Measurements from ENCODE around the gene SMIM8. TPM values are rescaled to one million over a fixed set of nuclear protein-coding genes. Genes with fewer than 3 reads are reported as not detected.

The SMIM8 gene
- total and polyA plus RNA-seq, 7 donors: 4.2 to 16.8 (median 6.1) TPM

DNA sequence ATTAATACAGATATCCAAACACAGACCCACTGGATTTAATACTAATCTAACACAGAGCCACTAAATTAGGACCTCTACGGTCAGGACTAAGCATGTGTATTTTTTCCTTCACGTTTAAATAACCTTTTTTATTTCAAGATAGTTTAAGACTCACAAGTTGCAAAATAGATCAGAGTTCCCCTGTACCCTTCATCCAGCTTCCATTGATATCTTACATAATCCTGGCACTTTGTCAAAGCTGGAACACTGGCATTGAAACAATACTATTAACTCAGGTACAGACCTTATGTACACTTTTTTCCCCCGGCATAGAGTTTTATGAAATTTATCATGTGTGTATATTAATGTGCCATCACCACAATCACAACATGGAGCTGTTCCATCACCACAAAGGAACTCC lies 24.3 kb downstream of the SMIM8 start:
- H3K4me1 ChIP-seq: no peaks in the 10 kb centered on the region
- H3K4me3 ChIP-seq: no peak overlapping the region
- no peak for DNase-seq
- no peaks in the 10 kb centered on the region for H3K9me3 ChIP-seq
- H3K27ac ChIP-seq: no peak overlapping the region
- no peaks in the 10 kb centered on the region for H3K27me3 ChIP-seq
- intact Hi-C loops (cut with DNase I): no loop called here
- no peak for TF ChIP-seq POLR2AphosphoS5 (IDR thresholded peaks at IDR 0.05)
- no peak for TF ChIP-seq CTCF (IDR thresholded peaks at IDR 0.05)
- TF ChIP-seq EP300 (IDR thresholded peaks at IDR 0.05): no peak
- no peak for TF ChIP-seq POLR2A (IDR thresholded peaks at IDR 0.05)
- no peaks in the 10 kb centered on the region for H3K36me3 ChIP-seq
- 91 to 97% methylated on average over 3 of the region's 3 CpGs for WGBS, 2 donors

DNA sequence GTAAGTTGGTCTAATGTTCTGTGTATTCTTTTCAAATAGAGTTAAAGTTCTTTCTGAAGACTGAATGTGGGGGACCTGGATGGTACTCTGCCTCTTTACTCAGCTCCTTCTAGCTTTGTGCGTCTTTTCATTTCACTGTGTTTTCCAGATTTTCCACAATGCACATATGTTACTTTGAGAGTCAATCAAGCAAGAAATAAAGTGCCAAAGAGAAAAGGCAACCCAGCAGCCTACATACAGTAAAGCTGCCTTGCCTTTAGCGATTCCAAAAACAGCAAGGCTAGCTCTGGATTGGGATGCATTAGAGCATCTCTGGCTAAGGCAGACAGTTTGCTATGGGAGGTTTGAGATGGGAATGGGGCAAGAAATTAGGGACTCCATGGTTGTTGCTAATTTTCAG lies 27.5 kb downstream of the SMIM8 start:
- Histone ChIP-seq H3K36me3 (no peaks in the 10 kb centered on the region), H3K9me3 (no peaks in the 10 kb centered on the region), H3K27me3 (no peaks in the 10 kb centered on the region), H3K4me1 (no peaks in the 10 kb centered on the region), H3K27ac (no peak overlapping the region), H3K4me3 (no peak overlapping the region)
- WGBS, 2 donors: 96 to 99% methylated on average over 2 of the region's 2 CpGs
- no peak for DNase-seq
- intact Hi-C loops (cut with DNase I): no loop called here
- TF ChIP-seq EP300 (IDR thresholded peaks at IDR 0.05): no peak
- TF ChIP-seq POLR2A (IDR thresholded peaks at IDR 0.05): no peak
- TF ChIP-seq CTCF (IDR thresholded peaks at IDR 0.05): no peak
- no peak for TF ChIP-seq POLR2AphosphoS5 (IDR thresholded peaks at IDR 0.05)

DNA sequence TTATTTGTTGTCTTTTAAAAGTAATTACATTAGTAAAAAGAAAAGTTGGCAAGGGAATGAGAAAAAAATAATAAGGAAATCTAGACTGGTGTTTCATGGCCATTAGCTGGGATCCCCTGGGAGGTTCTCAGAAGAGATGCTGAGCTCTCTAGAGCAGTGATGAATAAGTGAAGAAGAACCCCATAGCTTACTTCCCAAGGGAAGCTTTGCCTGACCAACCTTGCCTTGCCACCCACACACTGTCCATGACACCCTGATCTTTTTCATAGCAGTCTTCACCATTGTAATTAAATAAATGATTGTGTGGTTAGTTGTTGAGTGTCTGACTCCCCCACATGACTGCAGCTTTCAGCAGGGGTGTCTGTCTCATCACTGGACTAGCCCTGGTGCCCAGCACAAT lies 28.1 kb downstream of the SMIM8 start:
- no peak overlapping the region for H3K4me3 ChIP-seq
- H3K4me1 ChIP-seq: no peaks in the 10 kb centered on the region
- intact Hi-C loops (cut with DNase I): no loop called here
- no peaks in the 10 kb centered on the region for H3K36me3 ChIP-seq
- H3K9me3 ChIP-seq: no peaks in the 10 kb centered on the region
- no peak for DNase-seq
- no peak overlapping the region for H3K27ac ChIP-seq
- no peak for TF ChIP-seq POLR2AphosphoS5 (IDR thresholded peaks at IDR 0.05)
- TF ChIP-seq POLR2A (IDR thresholded peaks at IDR 0.05): no peak
- TF ChIP-seq CTCF (IDR thresholded peaks at IDR 0.05): no peak
- no peak for TF ChIP-seq EP300 (IDR thresholded peaks at IDR 0.05)
- no peaks in the 10 kb centered on the region for H3K27me3 ChIP-seq

- H3K4me3 ChIP-seq: no peak overlapping the region
- no peak for TF ChIP-seq POLR2AphosphoS5 (IDR thresholded peaks at IDR 0.05)
- TF ChIP-seq POLR2A (IDR thresholded peaks at IDR 0.05): no peak
- TF ChIP-seq EP300 (IDR thresholded peaks at IDR 0.05): no peak
- TF ChIP-seq CTCF (IDR thresholded peaks at IDR 0.05): no peak
- WGBS, 2 donors: 93 to 100% methylated on average over 1 of the region's 1 CpG
- no peak overlapping the region for H3K27ac ChIP-seq
- H3K36me3 ChIP-seq: no peaks in the 10 kb centered on the region
- no peak for DNase-seq
- no peaks in the 10 kb centered on the region for H3K4me1 ChIP-seq
- H3K27me3 ChIP-seq: no peaks in the 10 kb centered on the region
- intact Hi-C loops (cut with DNase I): no loop called here
- H3K9me3 ChIP-seq: no peaks in the 10 kb centered on the region
Observed at GRCh38 chr6:87351583-87351982, 29.2 kb downstream of the SMIM8 start.

GRCh38 chr6:87356181-87356580 lies 33.8 kb downstream of the SMIM8 start:
- no peak for DNase-seq
- 95 to 96% methylated on average over 4 of the region's 4 CpGs for WGBS, 2 donors
- Histone ChIP-seq H3K27me3 (no peaks in the 10 kb centered on the region), H3K27ac (no peak overlapping the region), H3K4me1 (no peaks in the 10 kb centered on the region), H3K36me3 (no peaks in the 10 kb centered on the region), H3K9me3 (no peaks in the 10 kb centered on the region), H3K4me3 (no peak overlapping the region)
- intact Hi-C loops (cut with DNase I): no loop called here
- no peak for TF ChIP-seq POLR2A (IDR thresholded peaks at IDR 0.05)
- no peak for TF ChIP-seq CTCF (IDR thresholded peaks at IDR 0.05)
- TF ChIP-seq POLR2AphosphoS5 (IDR thresholded peaks at IDR 0.05): no peak
- no peak for TF ChIP-seq EP300 (IDR thresholded peaks at IDR 0.05)

Data from sigmoid colon (tissue), 7 donors.